HG03095 (cell line): ENCODE measurements around the gene LGR5.
A peak's percentile ranks its signal among the peaks of the same experiment; 100 is the strongest.

Experiments
- ATAC-seq: cut with Tn5 transposase; IDR thresholded peaks from one replicate; pipeline ENCODE4 v1.9.1; 2021; ENCODE audit warnings: moderate library complexity; ENCODE audit not compliant: unreplicated experiment

Gene LGR5

GRCh38 chr12:71591601-71592000 lies 152.0 kb downstream of the LGR5 start:
- no peak for ATAC-seq

DNA sequence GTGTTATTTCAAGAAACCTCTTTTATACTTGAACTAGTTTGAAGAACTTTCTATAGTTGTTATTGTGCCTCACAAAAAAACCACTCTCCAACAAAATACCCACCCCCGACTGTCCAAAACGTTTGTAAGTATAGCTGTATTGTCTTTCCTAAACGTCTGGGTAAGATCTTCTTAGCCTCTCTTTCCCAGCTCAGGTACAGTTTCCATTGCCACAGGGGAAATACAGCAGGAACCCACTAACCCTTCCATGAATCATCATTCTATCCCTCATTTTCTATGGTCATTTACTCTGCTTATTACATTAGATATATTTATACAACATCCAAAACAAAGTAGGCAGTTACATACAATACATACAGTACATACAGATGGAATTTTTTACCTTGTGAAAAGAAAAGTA lies 153.2 kb downstream of the LGR5 start:
- no peak for ATAC-seq

DNA sequence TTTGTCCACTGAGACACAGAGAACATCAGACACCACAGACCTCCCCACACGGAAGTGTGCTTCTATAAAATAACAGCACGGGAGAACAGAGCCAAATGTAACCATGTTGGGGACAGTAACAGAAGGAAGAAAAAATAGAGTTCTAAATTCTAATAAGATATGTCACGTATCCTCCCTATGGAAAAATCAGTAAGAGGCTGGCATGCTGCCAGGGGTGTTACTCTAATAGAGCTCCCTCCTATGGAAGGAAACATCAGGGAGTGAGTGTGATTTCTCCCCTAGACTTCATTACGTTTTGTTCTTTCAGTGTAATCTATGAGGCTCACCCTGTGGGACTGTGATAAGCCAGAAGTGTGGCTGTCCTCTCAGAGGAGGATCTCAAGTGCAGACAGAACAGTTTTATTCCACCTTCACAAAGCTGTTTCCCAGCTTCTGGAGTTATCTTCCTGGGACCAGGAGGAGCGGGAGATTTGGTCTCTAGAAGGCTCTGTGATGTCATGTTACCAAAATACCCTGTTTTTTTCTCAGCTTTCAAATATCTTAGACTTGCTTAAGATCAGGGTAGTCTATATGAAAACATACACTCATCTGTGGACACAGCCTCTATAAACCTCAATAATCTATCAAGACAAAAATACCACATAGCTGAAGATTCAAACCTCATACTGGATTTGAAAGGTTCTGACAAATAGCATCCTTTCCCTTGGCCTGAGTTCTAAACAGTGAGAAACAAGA lies 154.8 kb downstream of the LGR5 start:
- ATAC-seq: no peak

GRCh38 chr12:71599210-71599609 lies 159.6 kb downstream of the LGR5 start:
- no peak for ATAC-seq

GRCh38 chr12:71601546-71601945 lies 161.9 kb downstream of the LGR5 start:
- ATAC-seq: no peak

DNA sequence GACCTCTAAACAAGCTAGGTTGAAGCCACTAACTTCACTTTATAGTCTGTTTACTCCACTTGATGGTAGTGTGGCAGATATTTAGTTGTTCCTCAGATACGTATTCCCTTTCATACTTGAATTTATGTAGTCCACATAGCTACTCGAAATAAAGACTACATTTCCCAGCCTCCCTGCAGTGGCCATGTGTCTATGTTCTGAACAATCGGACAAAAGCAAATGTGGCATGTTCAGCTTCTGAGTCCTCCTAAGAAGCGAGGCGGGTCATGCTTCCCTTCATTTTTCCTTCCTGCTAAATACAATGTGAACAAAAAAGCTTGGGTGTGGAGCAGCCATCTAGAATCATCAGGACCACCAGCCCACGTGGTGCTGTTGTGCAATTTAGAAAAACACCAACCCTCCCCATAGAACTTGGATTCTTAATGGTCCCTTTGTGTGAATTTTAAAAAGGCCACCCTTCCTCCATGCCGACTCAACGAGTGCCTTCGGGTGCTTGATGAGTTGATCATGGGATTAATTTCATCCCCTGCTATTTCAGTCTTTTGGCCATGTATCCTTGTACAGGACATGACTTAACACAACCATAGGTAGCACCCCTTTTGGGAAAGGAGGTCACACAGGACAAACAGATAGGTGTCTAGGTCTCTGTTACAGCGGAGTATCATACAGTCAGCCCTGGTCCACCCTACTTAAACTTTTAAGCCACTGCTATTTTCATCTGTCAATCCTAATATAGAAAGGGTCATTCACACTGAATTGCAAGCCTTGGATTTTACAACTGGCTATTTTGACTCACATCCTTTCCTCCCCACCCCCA lies 163.4 kb downstream of the LGR5 start:
- no peak for ATAC-seq

GRCh38 chr12:71605039-71605438 lies 165.4 kb downstream of the LGR5 start:
- no peak for ATAC-seq

DNA sequence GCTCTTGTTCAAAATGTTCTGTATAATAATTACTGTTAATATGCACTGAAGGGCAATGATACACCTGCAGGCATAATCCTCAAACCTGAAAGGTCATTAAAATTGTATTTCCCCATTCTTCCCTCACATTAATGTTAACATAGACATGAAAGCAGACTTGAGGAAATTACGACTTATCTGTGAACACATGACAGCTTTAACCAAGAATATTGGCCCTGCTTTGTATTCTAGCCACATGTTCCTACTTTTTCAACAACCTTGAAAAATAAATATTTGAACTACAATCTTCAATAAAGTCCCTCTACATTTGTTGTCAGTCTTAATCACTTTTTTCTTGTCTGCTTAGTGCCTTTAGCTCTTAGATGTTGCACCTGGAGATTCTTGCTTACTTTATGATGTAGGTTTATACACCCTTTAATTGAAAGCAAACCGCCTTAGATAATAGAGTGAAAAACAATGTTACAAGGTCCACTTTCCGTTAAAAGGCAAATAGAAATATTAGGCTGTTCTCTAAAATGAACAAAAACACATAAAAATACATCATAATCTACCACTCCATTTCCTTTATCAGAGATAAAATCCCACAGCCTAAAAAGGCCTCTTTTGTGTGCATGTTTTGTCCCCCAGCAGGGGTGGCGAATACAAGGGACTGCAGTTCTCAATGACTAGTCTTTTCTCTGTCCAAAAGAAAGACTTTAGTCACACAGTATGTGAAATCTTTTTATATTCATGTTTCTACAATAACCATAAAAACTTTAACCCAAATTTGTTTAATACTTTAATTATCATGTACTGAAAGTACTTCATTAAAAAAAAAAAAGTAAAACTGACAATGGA lies 168.1 kb downstream of the LGR5 start:
- ATAC-seq: no peak

DNA sequence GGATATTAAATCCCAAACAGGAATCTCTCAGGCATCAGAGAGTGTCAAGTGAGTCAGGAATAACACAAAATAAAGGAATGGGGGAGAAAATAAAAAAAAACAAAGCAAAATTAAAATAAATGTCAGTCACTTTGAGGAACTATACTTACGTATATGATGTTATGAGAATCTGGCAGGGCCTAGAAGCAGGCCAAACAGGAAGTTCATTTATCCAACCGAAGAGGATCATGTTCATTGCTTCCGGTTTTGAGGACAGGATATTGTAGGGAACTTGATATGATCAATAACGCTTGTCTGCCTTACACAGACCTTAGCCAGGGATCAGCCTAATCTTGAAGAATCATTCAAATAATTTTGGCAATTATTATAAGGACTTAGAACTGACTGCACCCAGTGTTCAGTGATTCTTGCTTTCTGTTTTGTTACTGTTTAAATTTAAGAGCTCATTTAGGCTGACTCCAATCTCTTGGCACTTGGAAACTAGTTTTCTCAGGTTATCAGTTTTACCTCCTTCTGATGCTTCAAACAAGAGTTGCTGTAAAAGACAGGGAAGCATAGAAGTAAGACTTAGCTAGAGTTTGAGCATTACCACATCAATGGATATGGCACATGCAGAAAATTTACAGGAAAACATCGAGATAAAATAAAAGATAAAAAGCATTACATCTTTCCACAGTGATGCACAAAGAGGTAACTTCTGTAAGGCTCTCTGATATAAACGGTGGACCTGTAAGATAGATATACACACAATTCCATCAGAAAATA lies 170.6 kb downstream of the LGR5 start:
- no peak for ATAC-seq

DNA sequence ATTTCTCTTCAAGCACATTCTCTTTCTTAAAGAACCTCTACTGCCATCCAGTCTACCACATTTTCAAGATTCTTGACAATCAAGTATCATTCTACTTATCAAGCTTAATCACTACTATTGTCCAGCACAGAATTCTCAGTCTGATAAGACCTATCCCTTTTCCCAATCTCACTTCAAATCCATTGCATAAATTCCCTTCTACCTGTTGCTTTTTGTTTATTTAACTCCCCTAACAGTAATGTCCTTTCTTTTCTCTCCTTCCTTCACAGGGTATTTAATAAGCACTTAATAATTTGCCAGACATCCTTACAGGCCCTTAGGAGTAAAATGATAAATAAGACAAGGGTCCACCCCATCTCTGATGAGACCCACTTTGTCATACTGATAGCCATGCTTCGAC lies 182.3 kb downstream of the LGR5 start:
- ATAC-seq: no peak

GRCh38 chr12:71625476-71625875 lies 185.9 kb downstream of the LGR5 start:
- ATAC-seq: no peak

DNA sequence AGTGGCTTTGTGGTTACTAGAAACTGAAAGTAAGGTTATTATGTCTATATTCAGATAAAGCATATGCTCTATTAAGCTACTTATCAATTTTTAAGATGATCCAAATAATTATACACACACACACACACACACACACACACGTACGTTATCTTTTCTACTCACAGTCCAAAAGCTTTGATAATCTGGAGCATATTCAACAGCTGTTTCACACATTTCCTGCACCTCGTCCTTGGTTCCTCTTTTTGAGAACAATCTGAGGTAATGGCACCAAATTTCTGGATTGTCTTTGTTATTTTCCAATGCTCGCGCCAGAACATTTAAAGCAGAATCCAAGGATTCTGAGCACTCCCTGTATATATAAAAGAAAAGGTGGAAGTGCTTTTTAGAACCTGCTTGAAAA lies 186.5 kb downstream of the LGR5 start:
- peak; percentile 80 for ATAC-seq

DNA sequence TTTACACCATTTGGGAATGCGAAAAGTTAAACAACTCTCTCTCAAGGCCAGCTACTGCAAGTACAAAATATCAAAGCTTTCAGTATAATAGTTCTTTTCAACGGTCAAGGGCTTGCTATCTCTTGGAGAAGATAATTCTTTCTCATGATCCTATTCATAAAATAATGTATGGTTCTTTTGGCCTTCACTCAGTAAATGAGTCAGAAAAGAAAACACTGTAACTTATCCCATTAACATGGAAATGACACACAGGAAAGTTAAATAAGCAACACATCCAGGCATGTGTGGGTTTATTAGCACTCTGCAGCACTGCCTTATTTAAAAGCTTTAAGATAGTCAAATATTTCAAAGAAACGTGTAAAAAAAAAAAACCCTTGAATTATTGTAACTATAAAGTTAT lies 187.2 kb downstream of the LGR5 start:
- no peak for ATAC-seq

GRCh38 chr12:71627438-71628002 lies 187.9 kb downstream of the LGR5 start:
- ATAC-seq: no peak
